NB4 (cell line): ENCODE measurements around the gene TCF4.

Source experiments
- DNase-seq: peaks from one replicate; pipeline ENCODE4 v3.0.0; 2010; ENCODE audit warnings: low read depth
- H3K4me3 ChIP-seq: one replicate; pipeline ENCODE4 v1.5.1; 2011; ENCODE audit warnings: mild to moderate bottlenecking, low read depth, low read length, moderate library complexity
- CTCF ChIP-seq: IDR thresholded peaks from one replicate; pipeline ENCODE4 v1.5.1; 2012; ENCODE audit warnings: low read depth, low read length
- MAX ChIP-seq: IDR thresholded peaks from 2 replicates; pipeline ENCODE4 v1.6.1; 2011; ENCODE audit warnings: low read depth, low read length
- MYC ChIP-seq: IDR thresholded peaks from 2 replicates; pipeline ENCODE4 v1.6.1; 2011; ENCODE audit warnings: low read depth, low read length
- POLR2A ChIP-seq: IDR thresholded peaks from 2 replicates; pipeline ENCODE4 v1.6.1; 2011; ENCODE audit warnings: mild to moderate bottlenecking; ENCODE audit not compliant: insufficient read length; ENCODE audit errors: extremely low read depth

Gene TCF4

GRCh38 chr18:55235094-55235461 is 352.9 kb downstream of the TCF4 start:
- DNase-seq: no peak
- TF ChIP-seq MAX (no peak), MYC (no peak), CTCF (no peak), POLR2A (no peak)

GRCh38 chr18:55234366-55235093 is 353.5 kb downstream of the TCF4 start:
- no peak overlapping the region for H3K4me3 ChIP-seq
- peak; percentile 80 for DNase-seq
- TF ChIP-seq CTCF: peak; percentile 71
- TF ChIP-seq POLR2A: no peak
- 0 out of 2 replicates have a peak, but pooled peaks have one; percentile 27 for TF ChIP-seq MYC
- TF ChIP-seq MAX: peak; percentile 24; the same call in 1 of the 2 replicates

More at GRCh38 chr18:55235094-55235461, 352.9 kb downstream of the TCF4 start:
- no peak overlapping the region for H3K4me3 ChIP-seq

GRCh38 chr18:55233857-55234256 is 354.1 kb downstream of the TCF4 start:
- TF ChIP-seq CTCF (no peak), POLR2A (no peak), MAX (no peak), MYC (no peak)
- DNase-seq: peak; percentile 55
- no peak overlapping the region for H3K4me3 ChIP-seq

- DNase-seq: no peak
- H3K4me3 ChIP-seq: no peak overlapping the region
- no peak for TF ChIP-seq POLR2A
- TF ChIP-seq CTCF: no peak
Measured at GRCh38 chr18:55232506-55232905, 355.5 kb downstream of the TCF4 start.

- H3K4me3 ChIP-seq: no peak overlapping the region
- TF ChIP-seq CTCF (no peak), POLR2A (no peak), MAX (no peak), MYC (no peak)
- DNase-seq: no peak
Measured at GRCh38 chr18:55229682-55230081, 358.3 kb downstream of the TCF4 start.

GRCh38 chr18:55228707-55229106 is 359.3 kb downstream of the TCF4 start:
- no peak overlapping the region for H3K4me3 ChIP-seq
- DNase-seq: no peak
- TF ChIP-seq MYC (no peak), MAX (no peak), CTCF (no peak), POLR2A (no peak)
